Measurements from ENCODE around the gene ZDHHC8. TPM values are rescaled to one million over a fixed set of nuclear protein-coding genes. Genes with fewer than 3 reads are reported as not detected.

The ZDHHC8 gene
- total and polyA plus RNA-seq, 10 of the 15 experiments (the other 5 are each of a cell fraction or from before 2014, with no cell fraction given) = 0.03 to 46.3 (median 5.3) TPM

- H3K9ac ChIP-seq (ENCODE audit: control insufficient read depth, insufficient read depth, low read length) = no peak overlapping the region
- no peaks in the 10 kb centered on the region for H3K36me3 ChIP-seq (ENCODE audit: control insufficient read depth in 2 of 2, insufficient read depth in 2 of 2, low read length in 1 of 2)
- no peaks in the 10 kb centered on the region for H3K79me2 ChIP-seq (ENCODE audit: control insufficient read depth, insufficient read depth, low read length)
- H3K4me1 ChIP-seq (ENCODE audit: control insufficient read depth, insufficient read depth, low read length) = no peaks in the 10 kb centered on the region
- no peak overlapping the region for H3K4me3 ChIP-seq
- POLR2A ChIA-PET = no interaction called here
- 12% methylated on average over 10 of the region's 10 CpGs for WGBS (ENCODE audit: insufficient coverage, insufficient replicate concordance, low lambda C conversion rate, missing lambda C conversion rate)
- RAD21 ChIA-PET (ENCODE audit: unreplicated experiment) = no interaction called here
- FAIRE-seq (no peak), DNase-seq (ENCODE audit: low read depth, low spot score) (no peak), ATAC-seq (peak; percentile 49)
- SMC1A ChIA-PET (ENCODE audit: uncharacterized antibody, unreplicated experiment) = interaction anchor here (1.0 kb wide), 1 partner anchor 52 kb away, joined by 3 read pairs; no protein-coding TSS in a partner anchor
- in situ Hi-C loops (cut with MboI) = no loop called here
- no peak overlapping the region for H3K27ac ChIP-seq (ENCODE audit: control insufficient read depth, insufficient read depth)
- H3K4me2 ChIP-seq (ENCODE audit: control insufficient read depth, insufficient read depth) = no peak overlapping the region
- BruUV-seq (replicated peaks) = no TSS peak
- no peak for TF ChIP-seq ZNF274 (IDR thresholded peaks at IDR 0.05; ENCODE audit: insufficient read depth, insufficient read length)
- peak; percentile 16; the same call in 1 of the 2 replicates for TF ChIP-seq SMC3 (IDR thresholded peaks at IDR 0.05; ENCODE audit: borderline replicate concordance, low read length)
- no peaks in the 10 kb centered on the region for H3K9me3 ChIP-seq (replicated peaks; ENCODE audit: control insufficient read depth, insufficient read depth, low read length)
- CTCF ChIA-PET = interaction anchor here (0.8 to 2.4 kb wide), 4 partner anchors 29 to 72 kb away, joined by 3 to 6 read pairs (median 3); no protein-coding TSS in a partner anchor
- intact Hi-C loops (cut with micrococcal nuclease; ENCODE audit: unreplicated experiment) = no loop called here
- H2AFZ ChIP-seq (ENCODE audit: control insufficient read depth, low read depth, low read length) = no peak overlapping the region
- no peaks in the 10 kb centered on the region for H4K20me1 ChIP-seq (ENCODE audit: control insufficient read depth, insufficient read depth)
- H3K27me3 ChIP-seq (replicated peaks in 1 of 2; ENCODE audit: control insufficient read depth in 2 of 2, insufficient read depth in 2 of 2, low read length in 1 of 2) = no peaks in the 10 kb centered on the region; a peak in 1 of 4 replicates
Observed at GRCh38 chr22:20186183-20186870, 54.7 kb downstream of the ZDHHC8 start.

- no TSS peak for BruUV-seq (replicated peaks)
- CTCF ChIA-PET = interaction anchor here (0.8 to 2.4 kb wide), 4 partner anchors 30 to 71 kb away, joined by 3 to 6 read pairs (median 3); no protein-coding TSS in a partner anchor
- TF ChIP-seq SMAD1 (IDR thresholded peaks at IDR 0.05; ENCODE audit: low read depth, partially characterized antibody) (no peak), STAT1 (conservative IDR thresholded peaks at IDR 0.05) (no peak), ZNF217 (IDR thresholded peaks at IDR 0.05) (no peak), SMC3 (IDR thresholded peaks at IDR 0.05; ENCODE audit: borderline replicate concordance, low read length) (no peak), ATF3 (IDR thresholded peaks at IDR 0.05; ENCODE audit: borderline replicate concordance, extremely low read depth, low read depth, low read length) (no peak), BCL11A (IDR thresholded peaks at IDR 0.05; ENCODE audit: low read depth, low read length) (no peak)
- TF ChIP-seq, protein P1, sequence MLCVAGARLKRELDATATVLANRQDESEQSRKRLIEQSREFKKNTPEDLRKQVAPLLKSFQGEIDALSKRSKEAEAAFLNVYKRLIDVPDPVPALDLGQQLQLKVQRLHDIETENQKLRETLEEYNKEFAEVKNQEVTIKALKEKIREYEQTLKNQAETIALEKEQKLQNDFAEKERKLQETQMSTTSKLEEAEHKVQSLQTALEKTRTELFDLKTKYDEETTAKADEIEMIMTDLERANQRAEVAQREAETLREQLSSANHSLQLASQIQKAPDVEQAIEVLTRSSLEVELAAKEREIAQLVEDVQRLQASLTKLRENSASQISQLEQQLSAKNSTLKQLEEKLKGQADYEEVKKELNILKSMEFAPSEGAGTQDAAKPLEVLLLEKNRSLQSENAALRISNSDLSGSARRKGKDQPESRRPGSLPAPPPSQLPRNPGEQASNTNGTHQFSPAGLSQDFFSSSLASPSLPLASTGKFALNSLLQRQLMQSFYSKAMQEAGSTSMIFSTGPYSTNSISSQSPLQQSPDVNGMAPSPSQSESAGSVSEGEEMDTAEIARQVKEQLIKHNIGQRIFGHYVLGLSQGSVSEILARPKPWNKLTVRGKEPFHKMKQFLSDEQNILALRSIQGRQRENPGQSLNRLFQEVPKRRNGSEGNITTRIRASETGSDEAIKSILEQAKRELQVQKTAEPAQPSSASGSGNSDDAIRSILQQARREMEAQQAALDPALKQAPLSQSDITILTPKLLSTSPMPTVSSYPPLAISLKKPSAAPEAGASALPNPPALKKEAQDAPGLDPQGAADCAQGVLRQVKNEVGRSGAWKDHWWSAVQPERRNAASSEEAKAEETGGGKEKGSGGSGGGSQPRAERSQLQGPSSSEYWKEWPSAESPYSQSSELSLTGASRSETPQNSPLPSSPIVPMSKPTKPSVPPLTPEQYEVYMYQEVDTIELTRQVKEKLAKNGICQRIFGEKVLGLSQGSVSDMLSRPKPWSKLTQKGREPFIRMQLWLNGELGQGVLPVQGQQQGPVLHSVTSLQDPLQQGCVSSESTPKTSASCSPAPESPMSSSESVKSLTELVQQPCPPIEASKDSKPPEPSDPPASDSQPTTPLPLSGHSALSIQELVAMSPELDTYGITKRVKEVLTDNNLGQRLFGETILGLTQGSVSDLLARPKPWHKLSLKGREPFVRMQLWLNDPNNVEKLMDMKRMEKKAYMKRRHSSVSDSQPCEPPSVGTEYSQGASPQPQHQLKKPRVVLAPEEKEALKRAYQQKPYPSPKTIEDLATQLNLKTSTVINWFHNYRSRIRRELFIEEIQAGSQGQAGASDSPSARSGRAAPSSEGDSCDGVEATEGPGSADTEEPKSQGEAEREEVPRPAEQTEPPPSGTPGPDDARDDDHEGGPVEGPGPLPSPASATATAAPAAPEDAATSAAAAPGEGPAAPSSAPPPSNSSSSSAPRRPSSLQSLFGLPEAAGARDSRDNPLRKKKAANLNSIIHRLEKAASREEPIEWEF (IDR thresholded peaks at IDR 0.05; ENCODE audit: insufficient replicate concordance, low read depth, low read length) = no peak
Observed at GRCh38 chr22:20186871-20187546, 55.4 kb downstream of the ZDHHC8 start.

More at GRCh38 chr22:20186871-20187546, 55.4 kb downstream of the ZDHHC8 start:
- Histone ChIP-seq H3K79me2 (ENCODE audit: control insufficient read depth, insufficient read depth, low read length) (no peaks in the 10 kb centered on the region), H3K4me1 (ENCODE audit: control insufficient read depth, insufficient read depth, low read length) (no peaks in the 10 kb centered on the region), H3K4me2 (ENCODE audit: control insufficient read depth, insufficient read depth) (no peak overlapping the region), H3K4me3 (no peak overlapping the region), H3K27ac (ENCODE audit: control insufficient read depth, insufficient read depth) (no peak overlapping the region), H3K9me3 (replicated peaks; ENCODE audit: control insufficient read depth, insufficient read depth, low read length) (no peaks in the 10 kb centered on the region), H3K27me3 (replicated peaks in 1 of 2; ENCODE audit: control insufficient read depth in 2 of 2, insufficient read depth in 2 of 2, low read length in 1 of 2) (no peaks in the 10 kb centered on the region; a peak in 1 of 4 replicates), H4K20me1 (ENCODE audit: control insufficient read depth, insufficient read depth) (no peaks in the 10 kb centered on the region), H3K36me3 (ENCODE audit: control insufficient read depth in 2 of 2, insufficient read depth in 2 of 2, low read length in 1 of 2) (no peaks in the 10 kb centered on the region), H3K9ac (ENCODE audit: control insufficient read depth, insufficient read depth, low read length) (no peak overlapping the region), H2AFZ (ENCODE audit: control insufficient read depth, low read depth, low read length) (no peak overlapping the region)
- ChIA-PET POLR2A (no interaction called here), RAD21 (ENCODE audit: unreplicated experiment) (no interaction called here), SMC1A (ENCODE audit: uncharacterized antibody, unreplicated experiment) (interaction anchor here (1.0 kb wide), 1 partner anchor 51 kb away, joined by 3 read pairs; no protein-coding TSS in a partner anchor)
- FAIRE-seq = no peak
- WGBS (ENCODE audit: insufficient coverage, insufficient replicate concordance, low lambda C conversion rate, missing lambda C conversion rate) = 4% methylated on average over 13 of the region's 14 CpGs
- in situ Hi-C loops (cut with MboI) = no loop called here
- DNase-seq (ENCODE audit: low read depth, low spot score) = no peak
- intact Hi-C loops (cut with micrococcal nuclease; ENCODE audit: unreplicated experiment) = no loop called here
- no peak for ATAC-seq

Measured in GM12878 (cell line).